Upper lobe of left lung (tissue), 6 donors: Measurements from ENCODE around the gene NCLN. TPM values are rescaled to one million over a fixed set of nuclear protein-coding genes. Genes with fewer than 3 reads are reported as not detected.

ENCODE experiments used
- ATAC-seq, 2 donors: fragments of 200-7000 bp; cut with Tn5 transposase; one replicate each; pipeline ENCODE4 v1.9.1; 2022; ENCODE audit warnings: mild to moderate bottlenecking in 2 of 2, moderate library complexity in 2 of 2; ENCODE audit not compliant: low FRiP score in 2 of 2
- DNase-seq, 2 donors: peaks; one replicate each; pipeline ENCODE4 v3.0.0-alpha.2; 2019 to 2020
- H3K27ac ChIP-seq, 4 donors: fragments of 200-600 bp; sonication (generic); one replicate each; pipeline ENCODE4 v1.5.1; 2016 to 2019
- H3K27me3 ChIP-seq, 4 donors: fragments of 200-600 bp; sonication (generic); one replicate each; pipeline ENCODE4 v1.5.1; 2017 to 2019
- H3K36me3 ChIP-seq, 4 donors: fragments of 200-600 bp; sonication (generic); one replicate each; pipeline ENCODE4 v1.5.1; 2016 to 2019
- H3K4me1 ChIP-seq, 4 donors: fragments of 200-600 bp; sonication (generic); one replicate each; pipeline ENCODE4 v1.5.1; 2018 to 2019
- H3K4me3 ChIP-seq, 4 donors: fragments of 200-600 bp; sonication (generic); one replicate each; pipeline ENCODE4 v1.5.1; 2017 to 2019; ENCODE audit warnings: mild to moderate bottlenecking in 2 of 4, moderate library complexity in 1 of 4
- H3K9me3 ChIP-seq, 4 donors: fragments of 200-600 bp; sonication (generic); one replicate each; pipeline ENCODE4 v1.5.1; 2018 to 2019
- CTCF ChIP-seq, 6 experiments: fragments of 450-650 bp in 4 of 6; fragments of 200-600 bp in 2 of 6; sonication (generic) in 2 of 6; IDR thresholded peaks; one replicate each; pipeline ENCODE4 v1.5.1; 2016 to 2019; ENCODE audit warnings: antibody characterized with exemption in 6 of 6
- EP300 ChIP-seq, 4 donors: sonication (generic); formaldehyde crosslinking; IDR thresholded peaks; one replicate each; pipeline ENCODE4 v1.5.1; 2017; ENCODE audit warnings: antibody characterized with exemption in 4 of 4, control low read depth in 2 of 4
- POLR2A ChIP-seq, 4 donors: fragments of 450-650 bp; IDR thresholded peaks; one replicate each; pipeline ENCODE4 v1.5.1; 2016 to 2017; ENCODE audit warnings: antibody characterized with exemption in 4 of 4, mild to moderate bottlenecking in 2 of 4
- POLR2AphosphoS5 ChIP-seq, 2 donors: sonication (generic); formaldehyde crosslinking; IDR thresholded peaks; one replicate each; pipeline ENCODE4 v1.5.1; 2017; ENCODE audit warnings: antibody characterized with exemption in 2 of 2
- WGBS, 2 donors: methylation state at CpG; one replicate each; pipeline ENCODE4 v1.1.5; 2017 to 2018; 5-methylcytosine and 5-hydroxymethylcytosine counted together
- total RNA-seq, 6 donors: library from RNA; depleted of rRNA in 4 of 6; stranded (reverse); fragments of >200 nt in 4 of 6; gene quantifications; one replicate each; pipeline versions ENCODE4 v1.1.0 to v1.2.1, GENCODE V29; 2016 to 2021
- donor health status: DM: no; HTN: no; CAD: no; lungs with moderate emphysema.
- donor health status: DM: no; HTN: yes; CAD: no; lungs with severe emphysema.

The NCLN gene
- total RNA-seq, 6 donors from 2014 or later = 35.6 to 87.0 (median 72.5) TPM

GRCh38 chr19:3238066-3238561 is 52.4 kb downstream of the NCLN start:
- no peaks in the 10 kb centered on the region for H3K4me1 ChIP-seq
- no peak overlapping the region for H3K4me3 ChIP-seq
- H3K27ac ChIP-seq = no peak overlapping the region
- DNase-seq = no peak
- no peak for ATAC-seq
- no peaks in the 10 kb centered on the region for H3K36me3 ChIP-seq
- no peaks in the 10 kb centered on the region for H3K27me3 ChIP-seq
- TF ChIP-seq POLR2A (IDR thresholded peaks at IDR 0.05) = no peak
- no peak for TF ChIP-seq CTCF (IDR thresholded peaks at IDR 0.05)
- no peak for TF ChIP-seq POLR2AphosphoS5 (IDR thresholded peaks at IDR 0.05)
- no peak for TF ChIP-seq EP300 (IDR thresholded peaks at IDR 0.05)
- WGBS, 2 donors = 86 to 88% methylated on average over 7 of the region's 7 CpGs
- no peaks in the 10 kb centered on the region for H3K9me3 ChIP-seq

- no peaks in the 10 kb centered on the region for H3K27me3 ChIP-seq
- H3K4me3 ChIP-seq = no peak overlapping the region
- H3K9me3 ChIP-seq = no peaks in the 10 kb centered on the region
- no peak for TF ChIP-seq POLR2AphosphoS5 (IDR thresholded peaks at IDR 0.05)
- TF ChIP-seq EP300 (IDR thresholded peaks at IDR 0.05) = no peak
- no peak for TF ChIP-seq CTCF (IDR thresholded peaks at IDR 0.05)
- no peak for TF ChIP-seq POLR2A (IDR thresholded peaks at IDR 0.05)
- no peak overlapping the region for H3K27ac ChIP-seq
- DNase-seq (no peak), ATAC-seq (no peak)
- no peaks in the 10 kb centered on the region for H3K4me1 ChIP-seq
- no peaks in the 10 kb centered on the region for H3K36me3 ChIP-seq
- WGBS, 2 donors = 68 to 75% methylated on average over 5 of the region's 5 CpGs
Measured at GRCh38 chr19:3239367-3239766, 53.6 kb downstream of the NCLN start.

- Histone ChIP-seq H3K4me1 (no peaks in the 10 kb centered on the region), H3K27ac (no peak overlapping the region), H3K27me3 (no peaks in the 10 kb centered on the region), H3K4me3 (no peak overlapping the region), H3K9me3 (no peaks in the 10 kb centered on the region), H3K36me3 (no peaks in the 10 kb centered on the region)
- no peak for DNase-seq
- TF ChIP-seq POLR2AphosphoS5 (IDR thresholded peaks at IDR 0.05) (no peak), POLR2A (IDR thresholded peaks at IDR 0.05) (no peak), CTCF (IDR thresholded peaks at IDR 0.05) (no peak), EP300 (IDR thresholded peaks at IDR 0.05) (no peak)
- WGBS, 2 donors = 44 to 54% methylated on average over 21 to 23 of the region's 23 CpGs
- peak in 1 of 2 donors; percentile 35 for ATAC-seq
Measured at GRCh38 chr19:3243819-3244700, 58.3 kb downstream of the NCLN start.

- TF ChIP-seq CTCF (IDR thresholded peaks at IDR 0.05) (no peak), POLR2AphosphoS5 (IDR thresholded peaks at IDR 0.05) (no peak), EP300 (IDR thresholded peaks at IDR 0.05) (no peak), POLR2A (IDR thresholded peaks at IDR 0.05) (no peak)
- ATAC-seq = no peak
- H3K9me3 ChIP-seq = no peaks in the 10 kb centered on the region
- H3K27me3 ChIP-seq = no peaks in the 10 kb centered on the region
- H3K4me1 ChIP-seq = no peaks in the 10 kb centered on the region
- no peak overlapping the region for H3K4me3 ChIP-seq
- no peak overlapping the region for H3K27ac ChIP-seq
- WGBS, 2 donors = 89 to 93% methylated on average over 8 to 9 of the region's 9 CpGs
- no peak for DNase-seq
- no peaks in the 10 kb centered on the region for H3K36me3 ChIP-seq
Measured at GRCh38 chr19:3245050-3245449, 59.3 kb downstream of the NCLN start.
